ENCODE measurements around the gene ABCC8.

DNA sequence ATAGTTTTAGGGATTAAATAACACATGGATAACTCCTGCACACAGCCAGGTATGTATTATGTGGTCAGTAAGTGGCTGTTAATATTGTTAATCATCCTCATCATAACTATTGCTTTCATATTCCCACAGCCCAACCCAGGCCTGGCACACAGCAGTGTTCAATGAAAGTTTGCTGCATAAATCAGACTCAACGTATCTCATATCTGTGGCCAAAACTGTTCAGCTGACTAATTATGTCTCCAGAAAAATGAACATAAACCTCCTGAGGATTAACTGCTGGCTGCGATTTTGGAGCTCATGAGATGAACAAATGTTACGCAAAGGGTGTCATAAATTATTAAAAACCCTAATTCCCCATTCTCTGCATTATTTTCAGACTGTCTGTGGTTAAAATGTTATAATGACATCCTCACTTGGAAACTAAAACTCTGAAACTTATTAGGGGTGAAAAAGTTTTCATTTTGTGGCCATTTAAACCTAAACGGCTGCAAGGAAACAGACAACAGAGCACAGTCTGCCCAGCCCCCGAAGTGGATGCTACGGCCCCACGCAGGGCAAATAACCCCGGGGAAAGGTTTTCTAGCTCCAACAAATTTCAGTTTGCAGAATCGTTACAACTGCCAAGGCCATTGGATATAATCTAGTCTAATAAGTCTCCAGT is 17.3 kb downstream of the ABCC8 start:
- TF ChIP-seq, protein P1, sequence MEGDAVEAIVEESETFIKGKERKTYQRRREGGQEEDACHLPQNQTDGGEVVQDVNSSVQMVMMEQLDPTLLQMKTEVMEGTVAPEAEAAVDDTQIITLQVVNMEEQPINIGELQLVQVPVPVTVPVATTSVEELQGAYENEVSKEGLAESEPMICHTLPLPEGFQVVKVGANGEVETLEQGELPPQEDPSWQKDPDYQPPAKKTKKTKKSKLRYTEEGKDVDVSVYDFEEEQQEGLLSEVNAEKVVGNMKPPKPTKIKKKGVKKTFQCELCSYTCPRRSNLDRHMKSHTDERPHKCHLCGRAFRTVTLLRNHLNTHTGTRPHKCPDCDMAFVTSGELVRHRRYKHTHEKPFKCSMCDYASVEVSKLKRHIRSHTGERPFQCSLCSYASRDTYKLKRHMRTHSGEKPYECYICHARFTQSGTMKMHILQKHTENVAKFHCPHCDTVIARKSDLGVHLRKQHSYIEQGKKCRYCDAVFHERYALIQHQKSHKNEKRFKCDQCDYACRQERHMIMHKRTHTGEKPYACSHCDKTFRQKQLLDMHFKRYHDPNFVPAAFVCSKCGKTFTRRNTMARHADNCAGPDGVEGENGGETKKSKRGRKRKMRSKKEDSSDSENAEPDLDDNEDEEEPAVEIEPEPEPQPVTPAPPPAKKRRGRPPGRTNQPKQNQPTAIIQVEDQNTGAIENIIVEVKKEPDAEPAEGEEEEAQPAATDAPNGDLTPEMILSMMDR (IDR thresholded peaks at IDR 0.05; ENCODE audit: poor library complexity), result no peak
- no peak for TF ChIP-seq EZH2 (IDR thresholded peaks at IDR 0.05; ENCODE audit: borderline replicate concordance)
- no peak for TF ChIP-seq EZH2phosphoT487 (IDR thresholded peaks at IDR 0.05; ENCODE audit: low read depth, severe bottlenecking, unreplicated experiment)

Measured in hepatocyte (in vitro differentiated cells).